Measurements from ENCODE around the gene TOPAZ1. TPM values are rescaled to one million over a fixed set of nuclear protein-coding genes. Genes with fewer than 3 reads are reported as not detected.

The TOPAZ1 gene
- total RNA-seq, 1 donor from 2014 or later = not detected

DNA sequence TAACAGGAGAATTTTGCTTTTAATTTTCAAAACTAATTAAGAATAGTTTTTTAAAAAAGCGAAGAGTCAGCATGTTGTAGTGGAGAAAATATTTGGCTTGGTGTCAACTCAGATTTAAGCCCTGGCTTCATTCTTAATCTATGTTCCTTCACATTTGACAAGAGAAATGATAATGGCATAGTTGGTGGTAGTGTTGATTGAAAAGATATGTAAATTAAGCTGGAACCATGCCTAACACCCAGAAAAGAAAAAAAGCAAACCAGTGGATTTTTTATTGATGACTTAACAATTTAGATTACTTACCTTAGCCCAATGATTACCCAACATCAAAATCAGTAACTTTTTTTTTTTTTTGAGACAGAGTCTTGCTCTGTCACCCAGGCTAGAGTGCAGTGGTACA, 124.3 kb downstream of the TOPAZ1 start:
- Mint-ChIP-seq H3K9me3 (no peaks in the 10 kb centered on the region), H3K4me3 (no peak overlapping the region), H3K4me1 (peaks cover 3% of the 10 kb centered on the region), H3K27me3 (ENCODE audit: insufficient read depth, low read depth) (no peaks in the 10 kb centered on the region), H3K27ac (no peak overlapping the region), H3K36me3 (peaks cover 8% of the 10 kb centered on the region)
- Histone ChIP-seq H3K27me3 (no peaks in the 10 kb centered on the region), H3K9me3 (ENCODE audit: low read depth) (no peaks in the 10 kb centered on the region), H3K27ac (no peak overlapping the region), H3F3A (ENCODE audit: low read depth) (no peaks in the 10 kb centered on the region), H3K4me3 (no peak overlapping the region), H3K36me3 (peaks cover 6% of the 10 kb centered on the region), H3K4me1 (no peaks in the 10 kb centered on the region), H3K9ac (no peak overlapping the region), H3K79me2 (ENCODE audit: low read depth) (no peaks in the 10 kb centered on the region), H2AFZ (replicated peaks) (no peak overlapping the region), H4K20me1 (ENCODE audit: low read depth) (no peaks in the 10 kb centered on the region), H3K4me2 (no peak overlapping the region)
- no peak for TF ChIP-seq CTCF (IDR thresholded peaks at IDR 0.05)
- no peak for TF ChIP-seq EZH2 (IDR thresholded peaks at IDR 0.05)
- TF ChIP-seq EZH2phosphoT487 (IDR thresholded peaks at IDR 0.05) = no peak
- DNase-seq (ENCODE audit: low spot score) = no peak

DNA sequence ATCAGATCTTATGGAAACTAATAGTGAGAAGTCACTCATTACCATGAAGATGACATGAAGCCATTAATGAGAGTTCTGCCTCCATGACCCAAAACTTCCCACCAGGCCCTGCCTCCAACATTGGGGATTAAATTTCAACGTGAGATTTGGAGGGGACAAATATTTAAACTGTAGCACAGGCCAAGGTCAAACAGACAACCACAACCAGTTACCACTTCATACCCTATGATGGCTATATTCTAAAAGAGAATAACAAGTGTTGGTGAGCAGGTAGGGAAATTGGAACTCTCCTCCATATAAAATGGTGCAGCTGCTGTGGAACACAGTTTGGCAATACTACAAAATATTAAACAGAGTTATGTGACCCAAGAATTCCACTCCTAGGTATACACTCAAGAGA, 133.8 kb downstream of the TOPAZ1 start:
- Mint-ChIP-seq H3K4me3 (no peak overlapping the region), H3K27ac (no peak overlapping the region), H3K9me3 (peaks cover 4% of the 10 kb centered on the region), H3K4me1 (no peaks in the 10 kb centered on the region), H3K36me3 (peaks cover 13% of the 10 kb centered on the region), H3K27me3 (ENCODE audit: insufficient read depth, low read depth) (no peaks in the 10 kb centered on the region)
- Histone ChIP-seq H3K4me3 (no peak overlapping the region), H3K27me3 (no peaks in the 10 kb centered on the region), H3K9ac (no peak overlapping the region), H3K36me3 (peaks cover 7% of the 10 kb centered on the region), H3K9me3 (ENCODE audit: low read depth) (no peaks in the 10 kb centered on the region), H4K20me1 (ENCODE audit: low read depth) (no peaks in the 10 kb centered on the region), H3K4me2 (no peak overlapping the region), H3K27ac (no peak overlapping the region), H3K4me1 (no peaks in the 10 kb centered on the region), H3F3A (ENCODE audit: low read depth) (no peaks in the 10 kb centered on the region), H3K79me2 (ENCODE audit: low read depth) (no peaks in the 10 kb centered on the region), H2AFZ (replicated peaks) (no peak overlapping the region)
- no peak for TF ChIP-seq EZH2 (IDR thresholded peaks at IDR 0.05)
- no peak for TF ChIP-seq EZH2phosphoT487 (IDR thresholded peaks at IDR 0.05)
- TF ChIP-seq CTCF (IDR thresholded peaks at IDR 0.05) = no peak
- no peak for DNase-seq (ENCODE audit: low spot score)

Other genes with a start within 250 kb of the TOPAZ1 start
- 22.0 and 31.8 TPM in 2 replicates for gene TCAIM, start 96.9 kb downstream of the TOPAZ1 start, total RNA-seq (ENCODE audit: low replicate concordance)
- 28.3 and 29.7 TPM in 2 replicates for gene ZNF445, start 235.8 kb downstream of the TOPAZ1 start, total RNA-seq (ENCODE audit: low replicate concordance)

Data from neural progenitor cell (in vitro differentiated cells).